ENCODE data around the gene SPTLC2. TPM values are rescaled to one million over a fixed set of nuclear protein-coding genes. Genes with fewer than 3 reads are reported as not detected.

Gene SPTLC2
- total RNA-seq, 2 donors from 2014 or later, result 20.0 to 24.5 TPM

GRCh38 chr14:77609922-77610321, 6.5 kb downstream of the SPTLC2 start:
- intact Hi-C loops (cut with DNase I), result no loop called here
- DNase-seq (ENCODE audit: low spot score), result no peak
- TF ChIP-seq POLR2AphosphoS5 (IDR thresholded peaks at IDR 0.05) (no peak), CTCF (IDR thresholded peaks at IDR 0.05) (no peak), POLR2A (IDR thresholded peaks at IDR 0.05) (no peak)
- no peak overlapping the region for H3K4me3 ChIP-seq
- H3K4me1 ChIP-seq (replicated peaks), result no peaks in the 10 kb centered on the region
- no peaks in the 10 kb centered on the region for H3K9me3 ChIP-seq
- WGBS, result 94% methylated on average over 3 of the region's 3 CpGs
- H3K27me3 ChIP-seq (replicated peaks; ENCODE audit: insufficient read depth), result no peaks in the 10 kb centered on the region
- no peaks in the 10 kb centered on the region for H3K36me3 ChIP-seq
- no peak overlapping the region for H3K27ac ChIP-seq

- H3K27ac ChIP-seq, result no peak overlapping the region
- H3K36me3 ChIP-seq, result no peaks in the 10 kb centered on the region
- TF ChIP-seq POLR2AphosphoS5 (IDR thresholded peaks at IDR 0.05), result no peak
- no peak for TF ChIP-seq POLR2A (IDR thresholded peaks at IDR 0.05)
- TF ChIP-seq CTCF (IDR thresholded peaks at IDR 0.05), result no peak
- H3K9me3 ChIP-seq, result no peaks in the 10 kb centered on the region
- intact Hi-C loops (cut with DNase I), result no loop called here
- H3K4me3 ChIP-seq, result no peak overlapping the region
- no peak for DNase-seq (ENCODE audit: low spot score)
- WGBS, result 69% methylated on average over 9 of the region's 9 CpGs
- H3K27me3 ChIP-seq (replicated peaks; ENCODE audit: insufficient read depth), result no peaks in the 10 kb centered on the region
- H3K4me1 ChIP-seq (replicated peaks), result no peaks in the 10 kb centered on the region
Measured at GRCh38 chr14:77607741-77608302, 8.6 kb downstream of the SPTLC2 start.

GRCh38 chr14:77605392-77605972, 11.0 kb downstream of the SPTLC2 start:
- Histone ChIP-seq H3K27me3 (replicated peaks; ENCODE audit: insufficient read depth) (no peaks in the 10 kb centered on the region), H3K27ac (no peak overlapping the region), H3K9me3 (no peaks in the 10 kb centered on the region), H3K4me3 (no peak overlapping the region), H3K4me1 (replicated peaks) (no peaks in the 10 kb centered on the region), H3K36me3 (no peaks in the 10 kb centered on the region)
- no peak for DNase-seq (ENCODE audit: low spot score)
- 63% methylated on average over 3 of the region's 3 CpGs for WGBS
- intact Hi-C loops (cut with DNase I), result no loop called here
- no peak for TF ChIP-seq POLR2AphosphoS5 (IDR thresholded peaks at IDR 0.05)
- TF ChIP-seq CTCF (IDR thresholded peaks at IDR 0.05), result no peak
- TF ChIP-seq POLR2A (IDR thresholded peaks at IDR 0.05), result no peak

GRCh38 chr14:77603654-77604255, 12.7 kb downstream of the SPTLC2 start:
- Histone ChIP-seq H3K27ac (no peak overlapping the region), H3K27me3 (replicated peaks; ENCODE audit: insufficient read depth) (no peaks in the 10 kb centered on the region), H3K4me3 (no peak overlapping the region), H3K9me3 (no peaks in the 10 kb centered on the region), H3K4me1 (replicated peaks) (no peaks in the 10 kb centered on the region), H3K36me3 (no peaks in the 10 kb centered on the region)
- TF ChIP-seq POLR2A (IDR thresholded peaks at IDR 0.05) (no peak), CTCF (IDR thresholded peaks at IDR 0.05) (no peak), POLR2AphosphoS5 (IDR thresholded peaks at IDR 0.05) (no peak)
- WGBS, result 59% methylated on average over 8 of the region's 8 CpGs
- no peak for DNase-seq (ENCODE audit: low spot score)
- intact Hi-C loops (cut with DNase I), result no loop called here

GRCh38 chr14:77603031-77603430, 13.4 kb downstream of the SPTLC2 start:
- DNase-seq (ENCODE audit: low spot score), result no peak
- H3K27ac ChIP-seq, result no peak overlapping the region
- no peaks in the 10 kb centered on the region for H3K9me3 ChIP-seq
- intact Hi-C loops (cut with DNase I), result no loop called here
- no peaks in the 10 kb centered on the region for H3K36me3 ChIP-seq
- no peaks in the 10 kb centered on the region for H3K4me1 ChIP-seq (replicated peaks)
- no peak overlapping the region for H3K4me3 ChIP-seq
- H3K27me3 ChIP-seq (replicated peaks; ENCODE audit: insufficient read depth), result no peaks in the 10 kb centered on the region
- TF ChIP-seq POLR2A (IDR thresholded peaks at IDR 0.05), result no peak
- TF ChIP-seq CTCF (IDR thresholded peaks at IDR 0.05), result no peak
- TF ChIP-seq POLR2AphosphoS5 (IDR thresholded peaks at IDR 0.05), result no peak
- 39% methylated on average over 1 of the region's 1 CpG for WGBS

Measured in prostate gland (tissue), 2 donors.